Heart left ventricle (tissue), 16 donors: ENCODE results near the gene USP34. TPM values are rescaled to one million over a fixed set of nuclear protein-coding genes. Genes with fewer than 3 reads are reported as not detected.

Experiments used
- ATAC-seq, 4 donors: fragments of 200-7000 bp; cut with Tn5 transposase; one replicate each; pipeline ENCODE4 v1.9.1; 2020 to 2022; ENCODE audit warnings: moderate library complexity in 4 of 4, mild to moderate bottlenecking in 3 of 4, moderate number of reproducible peaks in 1 of 4
- DNase-seq, 5 donors: peaks; one replicate each; pipeline ENCODE4 v3.0.0-alpha.2; 2020
- H3K27ac ChIP-seq, 12 donors: fragments of 200-600 bp; sonication (generic) in 4 of 12; one replicate each; pipeline versions ENCODE4 v1.5.0 to v1.8.0; 2016 to 2022; ENCODE audit warnings: mild to moderate bottlenecking in 2 of 12
- H3K27me3 ChIP-seq, 9 donors: fragments of 200-600 bp; sonication (generic) in 2 of 9; one replicate each; pipeline versions ENCODE4 v1.5.1 to v1.8.0; 2016 to 2022; ENCODE audit warnings: mild to moderate bottlenecking in 3 of 9
- H3K36me3 ChIP-seq, 9 donors: fragments of 200-600 bp; sonication (generic) in 2 of 9; one replicate each; pipeline versions ENCODE4 v1.5.0 to v1.8.0; 2018 to 2022; ENCODE audit warnings: mild to moderate bottlenecking in 2 of 9
- H3K4me1 ChIP-seq, 12 donors: fragments of 200-600 bp; sonication (generic) in 4 of 12; one replicate each; pipeline versions ENCODE4 v1.5.0 to v1.8.0; 2016 to 2022; ENCODE audit warnings: mild to moderate bottlenecking in 3 of 12
- H3K4me3 ChIP-seq, 12 donors: fragments of 200-600 bp; sonication (generic) in 4 of 12; one replicate each; pipeline versions ENCODE4 v1.5.0 to v1.8.0; 2017 to 2022; ENCODE audit warnings: mild to moderate bottlenecking in 9 of 12, moderate library complexity in 4 of 12
- H3K9me3 ChIP-seq, 12 donors: fragments of 200-600 bp; sonication (generic) in 4 of 12; one replicate each; pipeline versions ENCODE4 v1.5.0 to v1.8.0; 2016 to 2022; ENCODE audit warnings: mild to moderate bottlenecking in 1 of 12
- POLR2A ChIP-seq, 2 donors: fragments of 450-650 bp; IDR thresholded peaks; one replicate each; pipeline ENCODE4 v1.6.1; 2017; ENCODE audit warnings: antibody characterized with exemption in 2 of 2, mild to moderate bottlenecking in 2 of 2, moderate library complexity in 2 of 2
- WGBS, 4 donors: extraction: QIAGEN DNeasy Blood & Tissue Kit in 2 of 4; methylation state at CpG; one replicate each; pipeline versions ENCODE4 v1.1.5 to v1.1.7; 2013 to 2018; 5-methylcytosine and 5-hydroxymethylcytosine counted together
- intact Hi-C, 10 donors: fragments of 100-400 bp; cut with DNase I; formaldehyde crosslinking; loops; one replicate each; pipeline versions ENCODE4 v1.11.1 to v1.14.2; 2022
- polyA plus RNA-seq, 2 donors: library from polyadenylated mRNA; stranded (reverse); fragments of 200-250 nt; gene quantifications; one replicate each; pipeline ENCODE4 v1.2.3, GENCODE V29; 2013
- total RNA-seq, 9 donors: library from RNA; depleted of rRNA in 2 of 9; stranded (reverse); fragments of >200 nt in 2 of 9; fragmentation: NEBNext Ultra II Directional in 3 of 9; extraction: Animal tissue kit (Norgen Biotek cat#: 25700) in 3 of 9; gene quantifications; one replicate each; pipeline versions ENCODE4 v1.1.0 to v1.2.4, GENCODE V29; 2016 to 2023
- TF ChIP-seq, protein P1 (sequence below), 12 donors: fragments of 200-600 bp; sonication (generic) in 4 of 12; IDR thresholded peaks; one replicate each; pipeline versions ENCODE4 v1.5.0 to v1.8.0; 2018 to 2022; ENCODE audit warnings: antibody characterized with exemption in 12 of 12, mild to moderate bottlenecking in 5 of 12
- donor health status: ischemic (EF 13 %, LVEDD 7.1; RV severe dilation, severe dysfunction).
- donor health status: healthy with polysubstance abuse.
- donor health status: DM: no; HTN: yes; CAD: no.
- donor health status: DM: no; HTN: no; CAD: no.
- donor health status: ischemic (EF 25% LVEDD 6.9; RV normal size, moderate dysfunction).
- donor health status: ischemic (EF 25% LVEDD 5.7; RV mildly dilated, moderate dysfunction).
- donor health status: healthy.
- donor health status: DM: yes; HTN: yes; CAD: no.
- donor health status: ischemic (EF 35%, LVEDD 5.7; RV mildly dilated, moderate dysfunction).
- donor health status: nonischemic (EF 11% LVEDD 7.7; RV severe dilation, severe dysfunction).
- donor health status: DM: yes; HTN: yes; CAD: no.
- donor health status: PGD.
- donor health status: ischemic (EF 29% LVEDD 5.4; RV normal size, mild dysfunction).
- donor health status: nonischemic (EF 23%, LVEDD 6.1; RV moderate dilation, normal function).

The USP34 gene
- total and polyA plus RNA-seq, 11 donors: 33.3 to 82.8 (median 60.6) TPM

DNA sequence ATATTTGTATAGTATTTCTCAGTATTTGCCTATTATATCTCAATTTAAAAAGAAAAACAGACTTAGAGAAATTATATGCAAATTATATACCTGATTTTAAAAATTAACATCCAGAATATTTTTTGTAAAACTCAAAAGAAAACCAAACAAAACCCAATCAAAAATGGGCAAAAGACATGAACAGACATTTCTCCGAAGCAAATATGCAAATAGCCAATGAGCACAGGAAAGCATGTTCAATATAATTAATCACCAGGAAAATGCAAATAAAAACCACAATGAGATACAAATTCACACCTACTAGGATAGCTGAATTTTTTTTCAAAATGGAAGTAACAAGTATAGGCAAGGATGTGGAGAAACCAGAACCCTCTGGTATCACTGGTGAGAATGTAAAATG is 108.0 kb downstream of the USP34 start:
- H3K27me3 ChIP-seq: no peaks in the 10 kb centered on the region
- peaks cover 0 to 20% (median 8%) of the 10 kb centered on the region in 12 donors for H3K4me1 ChIP-seq
- DNase-seq (no peak), ATAC-seq (no peak)
- no peak overlapping the region for H3K4me3 ChIP-seq
- no peak for TF ChIP-seq POLR2A (IDR thresholded peaks at IDR 0.05)
- TF ChIP-seq, protein P1, sequence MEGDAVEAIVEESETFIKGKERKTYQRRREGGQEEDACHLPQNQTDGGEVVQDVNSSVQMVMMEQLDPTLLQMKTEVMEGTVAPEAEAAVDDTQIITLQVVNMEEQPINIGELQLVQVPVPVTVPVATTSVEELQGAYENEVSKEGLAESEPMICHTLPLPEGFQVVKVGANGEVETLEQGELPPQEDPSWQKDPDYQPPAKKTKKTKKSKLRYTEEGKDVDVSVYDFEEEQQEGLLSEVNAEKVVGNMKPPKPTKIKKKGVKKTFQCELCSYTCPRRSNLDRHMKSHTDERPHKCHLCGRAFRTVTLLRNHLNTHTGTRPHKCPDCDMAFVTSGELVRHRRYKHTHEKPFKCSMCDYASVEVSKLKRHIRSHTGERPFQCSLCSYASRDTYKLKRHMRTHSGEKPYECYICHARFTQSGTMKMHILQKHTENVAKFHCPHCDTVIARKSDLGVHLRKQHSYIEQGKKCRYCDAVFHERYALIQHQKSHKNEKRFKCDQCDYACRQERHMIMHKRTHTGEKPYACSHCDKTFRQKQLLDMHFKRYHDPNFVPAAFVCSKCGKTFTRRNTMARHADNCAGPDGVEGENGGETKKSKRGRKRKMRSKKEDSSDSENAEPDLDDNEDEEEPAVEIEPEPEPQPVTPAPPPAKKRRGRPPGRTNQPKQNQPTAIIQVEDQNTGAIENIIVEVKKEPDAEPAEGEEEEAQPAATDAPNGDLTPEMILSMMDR (IDR thresholded peaks at IDR 0.05): no peak
- intact Hi-C loops: no loop called here
- H3K9me3 ChIP-seq: no peaks in the 10 kb centered on the region
- H3K36me3 ChIP-seq: peaks cover 0 to 43% (median 28%) of the 10 kb centered on the region in 9 donors
- WGBS, 4 donors: 94 to 99% (median 98%) methylated on average over 1 of the region's 1 CpG
- H3K27ac ChIP-seq: no peak overlapping the region

DNA sequence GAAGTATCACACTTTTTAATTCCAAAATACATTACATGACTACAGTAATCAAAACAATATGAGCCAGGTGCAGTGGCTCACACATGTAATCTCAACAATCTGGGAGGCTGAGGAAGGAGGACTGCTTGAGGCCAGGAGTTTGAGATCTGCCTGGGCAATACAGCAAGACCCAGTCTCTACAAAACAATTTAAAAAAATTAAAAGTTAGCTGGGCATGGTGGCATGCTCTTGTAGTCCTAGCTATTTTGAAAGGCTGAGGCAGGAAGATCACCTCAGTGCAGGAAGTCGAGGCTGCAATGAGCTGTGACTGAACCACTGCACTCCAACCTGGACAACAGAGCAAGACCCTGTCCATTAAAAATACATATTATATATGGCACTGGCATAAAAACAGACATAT is 109.8 kb downstream of the USP34 start:
- H3K4me3 ChIP-seq: no peak overlapping the region
- intact Hi-C loops: no loop called here
- TF ChIP-seq, protein P1 (IDR thresholded peaks at IDR 0.05): no peak
- TF ChIP-seq POLR2A (IDR thresholded peaks at IDR 0.05): no peak
- peaks cover 0 to 37% (median 15%) of the 10 kb centered on the region in 12 donors for H3K4me1 ChIP-seq
- WGBS, 4 donors: 96 to 100% (median 97%) methylated on average over 1 of the region's 1 CpG
- DNase-seq (no peak), ATAC-seq (no peak)
- no peak overlapping the region for H3K27ac ChIP-seq
- no peaks in the 10 kb centered on the region for H3K9me3 ChIP-seq
- H3K36me3 ChIP-seq: peaks cover 0 to 26% (median 10%) of the 10 kb centered on the region in 9 donors
- H3K27me3 ChIP-seq: no peaks in the 10 kb centered on the region

DNA sequence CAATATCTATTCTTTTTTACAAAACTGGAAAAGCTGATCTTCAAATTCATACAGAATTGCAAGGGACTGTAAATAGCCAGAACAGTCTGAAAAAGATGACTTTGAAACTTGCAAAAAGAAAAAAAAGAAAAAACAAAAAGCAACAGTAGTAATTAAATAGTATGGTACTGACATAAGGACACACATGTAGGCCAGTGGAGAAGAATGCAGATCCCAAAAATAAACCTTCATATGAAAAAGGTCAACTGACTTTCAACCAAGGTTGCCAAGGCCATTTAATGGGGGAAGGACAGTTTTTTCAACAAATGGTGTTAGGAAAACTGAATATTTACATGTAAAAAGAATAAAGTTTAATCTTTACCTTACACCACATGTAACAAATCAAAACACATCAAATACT is 111.8 kb downstream of the USP34 start:
- Histone ChIP-seq H3K36me3 (peaks cover 0 to 26% (median 10%) of the 10 kb centered on the region in 9 donors), H3K27me3 (no peaks in the 10 kb centered on the region), H3K4me3 (peak overlapping the region in 1 of 12 donors; percentile 2), H3K9me3 (peaks cover 0 to 9% (median 4%) of the 10 kb centered on the region in 12 donors), H3K4me1 (peaks cover 0 to 42% (median 17%) of the 10 kb centered on the region in 12 donors), H3K27ac (peak overlapping the region in 10 of 12 donors; percentile 27 to 73 (median 42))
- TF ChIP-seq POLR2A (IDR thresholded peaks at IDR 0.05): no peak
- TF ChIP-seq, protein P1 (IDR thresholded peaks at IDR 0.05): no peak
- ATAC-seq (peak in 3 of 4 donors; percentile 47 to 78 (median 67)), DNase-seq (no peak)
- intact Hi-C loops: loop anchor here in 2 of 10 donors (10.0 kb wide), 1 partner anchor 116 kb away; the partner anchor contains the start of gene USP34 (in 2 of the 2)

DNA sequence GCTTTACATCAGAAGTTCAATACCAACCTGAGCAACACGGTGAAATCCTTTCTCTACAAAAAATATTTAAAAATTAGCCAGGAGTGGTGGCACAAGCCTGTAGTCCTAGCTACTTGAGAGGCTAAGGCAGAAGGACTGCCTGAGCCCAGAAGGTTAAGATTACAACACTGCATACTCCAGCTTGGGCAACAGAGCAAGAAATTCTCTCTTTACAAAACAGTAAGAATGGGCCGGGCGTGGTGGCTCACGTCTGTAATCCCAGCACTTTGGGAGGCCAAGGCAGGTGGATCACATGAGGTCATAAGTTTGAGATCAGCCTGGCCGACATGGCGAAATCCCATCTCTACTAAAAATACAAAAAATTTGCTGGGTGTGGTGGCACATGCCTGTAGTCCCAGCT is 113.2 kb downstream of the USP34 start:
- TF ChIP-seq, protein P1 (IDR thresholded peaks at IDR 0.05): no peak
- no peak for TF ChIP-seq POLR2A (IDR thresholded peaks at IDR 0.05)
- peak in 1 of 4 donors; percentile 51 for ATAC-seq
- H3K36me3 ChIP-seq: peaks cover 0 to 19% (median 3%) of the 10 kb centered on the region in 9 donors
- intact Hi-C loops: loop anchor here in 2 of 10 donors (10.0 kb wide), 1 partner anchor 117 kb away; the partner anchor contains the start of gene USP34 (in 2 of the 2)
- H3K4me1 ChIP-seq: peaks cover 0 to 42% (median 17%) of the 10 kb centered on the region in 12 donors
- no peak for DNase-seq
- WGBS, 4 donors: 91 to 95% (median 93%) methylated on average over 6 of the region's 6 CpGs
- no peaks in the 10 kb centered on the region for H3K27me3 ChIP-seq
- no peak overlapping the region for H3K4me3 ChIP-seq
- H3K27ac ChIP-seq: peak overlapping the region in 3 of 12 donors; percentile 28 to 51 (median 30)
- peaks cover 0 to 22% (median 11%) of the 10 kb centered on the region in 12 donors for H3K9me3 ChIP-seq
